Myometrial cell (primary cell): ENCODE measurements around the gene MTMR11. TPM values are rescaled to one million over a fixed set of nuclear protein-coding genes. Genes with fewer than 3 reads are reported as not detected.

Source experiments
- total RNA-seq: library from RNA; depleted of rRNA; stranded (reverse); fragments of >200 nt; gene quantifications from 2 replicates; pipeline ENCODE4 v1.2.3, GENCODE V29; 2015

MTMR11 gene, protein sequence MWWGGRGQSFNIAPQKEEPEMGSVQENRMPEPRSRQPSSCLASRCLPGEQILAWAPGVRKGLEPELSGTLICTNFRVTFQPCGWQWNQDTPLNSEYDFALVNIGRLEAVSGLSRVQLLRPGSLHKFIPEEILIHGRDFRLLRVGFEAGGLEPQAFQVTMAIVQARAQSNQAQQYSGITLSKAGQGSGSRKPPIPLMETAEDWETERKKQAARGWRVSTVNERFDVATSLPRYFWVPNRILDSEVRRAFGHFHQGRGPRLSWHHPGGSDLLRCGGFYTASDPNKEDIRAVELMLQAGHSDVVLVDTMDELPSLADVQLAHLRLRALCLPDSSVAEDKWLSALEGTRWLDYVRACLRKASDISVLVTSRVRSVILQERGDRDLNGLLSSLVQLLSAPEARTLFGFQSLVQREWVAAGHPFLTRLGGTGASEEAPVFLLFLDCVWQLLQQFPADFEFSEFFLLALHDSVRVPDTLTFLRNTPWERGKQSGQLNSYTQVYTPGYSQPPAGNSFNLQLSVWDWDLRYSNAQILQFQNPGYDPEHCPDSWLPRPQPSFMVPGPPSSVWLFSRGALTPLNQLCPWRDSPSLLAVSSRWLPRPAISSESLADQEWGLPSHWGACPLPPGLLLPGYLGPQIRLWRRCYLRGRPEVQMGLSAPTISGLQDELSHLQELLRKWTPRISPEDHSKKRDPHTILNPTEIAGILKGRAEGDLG
- total RNA-seq: 8.0 and 8.6 TPM in 2 replicates

GRCh38 chr1:149936170-149936991 lies at the start of gene MTMR11:
Gene MTMR11, minus strand, starts transcription at chr1:149936879. Its CDS starts 232 bp downstream, at chr1:149936647.

GRCh38 chr1:149927563-149928400 lies 8.9 kb downstream of the MTMR11 start, which contains the start of gene SF3B4:
Gene SF3B4, minus strand, starts transcription at chr1:149927803. Its CDS starts 44 bp downstream, at chr1:149927759.

GRCh38 chr1:149917571-149918144 lies 19.0 kb downstream of the MTMR11 start, which contains the start of gene SV2A:
Gene SV2A, minus strand, starts transcription at chr1:149917844. Its CDS starts 4,004 bp downstream, at chr1:149913840.

GRCh38 chr1:149899460-149900284 lies 37.0 kb downstream of the MTMR11 start, which contains the start of gene BOLA1:
Gene BOLA1, plus strand, starts transcription at chr1:149899568. Its CDS starts 492 bp downstream, at chr1:149900060.

Other genes starting within 250 kb of the MTMR11 start
- not detected in 2 replicates for gene FCGR1A, start 154.2 kb downstream of the MTMR11 start, total RNA-seq
- gene BOLA1, start 37.3 kb downstream of the MTMR11 start, total RNA-seq: 12.2 and 16.1 TPM in 2 replicates
- gene SV2A, start 19.0 kb downstream of the MTMR11 start, total RNA-seq: 22.2 and 23.4 TPM in 2 replicates
- gene SF3B4, start 9.1 kb downstream of the MTMR11 start, total RNA-seq: 7.1 and 7.5 TPM in 2 replicates
- gene OTUD7B, start 73.8 kb upstream of the MTMR11 start, total RNA-seq: 5.5 and 11.0 TPM in 2 replicates
- 27.1 and 39.5 TPM in 2 replicates for gene VPS45, start 130.9 kb upstream of the MTMR11 start, total RNA-seq
- 28.8 and 49.3 TPM in 2 replicates for gene PLEKHO1, start 213.0 kb upstream of the MTMR11 start, total RNA-seq